Measurements from ENCODE around the gene ROR1. TPM values are rescaled to one million over a fixed set of nuclear protein-coding genes. Genes with fewer than 3 reads are reported as not detected.
"Not testable (repeated sequence)": the region's sequence is repeated elsewhere in the genome, so short reads cannot be mapped to it uniquely, and the experiment has no call there.

Gene ROR1
- total RNA-seq, 3 donors from 2014 or later, result 3.1 to 19.8 (median 3.4) TPM

GRCh38 chr1:63812071-63812700, 38.4 kb downstream of the ROR1 start:
- ATAC-seq, result no peak
- TF ChIP-seq CTCF (IDR thresholded peaks at IDR 0.05), result no peak
- no peaks in the 10 kb centered on the region for H3K9me3 ChIP-seq
- H3K36me3 ChIP-seq (ENCODE audit: low read depth), result no peaks in the 10 kb centered on the region
- no peak overlapping the region for H3K4me3 ChIP-seq
- DNase-seq, result no peak
- no peaks in the 10 kb centered on the region for H3K4me1 ChIP-seq (ENCODE audit: low read depth)
- intact Hi-C loops (cut with DNase I, micrococcal nuclease), result no loop called here

- no peak for ATAC-seq
- DNase-seq, result no peak
Observed at GRCh38 chr1:63813829-63814277, 40.0 kb downstream of the ROR1 start.

GRCh38 chr1:63816217-63816815, 42.5 kb downstream of the ROR1 start:
- H3K36me3 ChIP-seq (ENCODE audit: low read depth); H3K4me3 ChIP-seq; ATAC-seq; H3K4me1 ChIP-seq (ENCODE audit: low read depth); DNase-seq; intact Hi-C loops (cut with DNase I, micrococcal nuclease); H3K9me3 ChIP-seq: not testable (repeated sequence)

More at GRCh38 chr1:63813829-63814277, 40.0 kb downstream of the ROR1 start:
- no peaks in the 10 kb centered on the region for H3K4me1 ChIP-seq (ENCODE audit: low read depth)
- H3K4me3 ChIP-seq, result no peak overlapping the region
- intact Hi-C loops (cut with DNase I, micrococcal nuclease), result no loop called here
- H3K36me3 ChIP-seq (ENCODE audit: low read depth), result no peaks in the 10 kb centered on the region
- H3K9me3 ChIP-seq, result no peaks in the 10 kb centered on the region
- TF ChIP-seq CTCF (IDR thresholded peaks at IDR 0.05), result no peak

GRCh38 chr1:63817152-63817667, 43.4 kb downstream of the ROR1 start:
- intact Hi-C loops (cut with DNase I, micrococcal nuclease), result no loop called here
- no peak for TF ChIP-seq CTCF (IDR thresholded peaks at IDR 0.05)
- ATAC-seq (peak; percentile 49), DNase-seq (no peak)
- H3K9me3 ChIP-seq, result no peaks in the 10 kb centered on the region
- no peak overlapping the region for H3K4me3 ChIP-seq
- H3K4me1 ChIP-seq (ENCODE audit: low read depth), result no peaks in the 10 kb centered on the region
- H3K36me3 ChIP-seq (ENCODE audit: low read depth), result no peaks in the 10 kb centered on the region

- DNase-seq, result no peak
- no peaks in the 10 kb centered on the region for H3K9me3 ChIP-seq
- TF ChIP-seq CTCF (IDR thresholded peaks at IDR 0.05), result no peak
- no peak overlapping the region for H3K4me3 ChIP-seq
- H3K4me1 ChIP-seq (ENCODE audit: low read depth), result no peaks in the 10 kb centered on the region
- no peaks in the 10 kb centered on the region for H3K36me3 ChIP-seq (ENCODE audit: low read depth)
- no peak for ATAC-seq
- intact Hi-C loops (cut with DNase I, micrococcal nuclease), result no loop called here
Observed at GRCh38 chr1:63817700-63818099, 43.9 kb downstream of the ROR1 start.

GRCh38 chr1:63818567-63819325, 44.9 kb downstream of the ROR1 start:
- H3K4me3 ChIP-seq, result no peak overlapping the region
- no peaks in the 10 kb centered on the region for H3K36me3 ChIP-seq (ENCODE audit: low read depth)
- DNase-seq, result no peak
- no peaks in the 10 kb centered on the region for H3K9me3 ChIP-seq
- ATAC-seq, result no peak
- no peaks in the 10 kb centered on the region for H3K4me1 ChIP-seq (ENCODE audit: low read depth)
- no peak for TF ChIP-seq CTCF (IDR thresholded peaks at IDR 0.05)
- intact Hi-C loops (cut with DNase I, micrococcal nuclease), result no loop called here

Data from mucosa of descending colon (tissue), 3 donors.